Esophagus muscularis mucosa (tissue), 4 donors: Measurements from ENCODE around the gene MTHFS. TPM values are rescaled to one million over a fixed set of nuclear protein-coding genes. Genes with fewer than 3 reads are reported as not detected.

ENCODE experiments used
- DNase-seq: peaks from one replicate; pipeline ENCODE4 v3.0.0-alpha.2; 2017; ENCODE audit errors: extremely low spot score
- H3K27ac ChIP-seq, 4 donors: fragments of 200-600 bp; sonication (generic); replicated peaks in 1 of 4; 1 replicate in 3 of 4; 2 replicates in 1 of 4; pipeline ENCODE4 v1.5.1; 2016 to 2019; ENCODE audit warnings: mild to moderate bottlenecking in 1 of 4
- H3K27me3 ChIP-seq, 4 donors: fragments of 200-600 bp; sonication (generic); one replicate each; pipeline versions ENCODE4 v1.5.1 to v1.6.0; 2016 to 2019
- H3K36me3 ChIP-seq, 4 donors: fragments of 200-600 bp; sonication (generic); one replicate each; pipeline ENCODE4 v1.5.1; 2016 to 2019
- H3K4me1 ChIP-seq, 4 donors: fragments of 200-600 bp; sonication (generic); one replicate each; pipeline ENCODE4 v1.5.1; 2016 to 2019
- H3K4me3 ChIP-seq, 4 donors: fragments of 200-600 bp; sonication (generic); 1 replicate in 2 of 4; 2 replicates in 2 of 4; pipeline ENCODE4 v1.5.1; 2016 to 2019; ENCODE audit warnings: mild to moderate bottlenecking in 4 of 4, moderate library complexity in 1 of 4
- H3K9me3 ChIP-seq, 4 donors: fragments of 200-600 bp; sonication (generic); 1 replicate in 3 of 4; 2 replicates in 1 of 4; pipeline ENCODE4 v1.5.1; 2016 to 2019
- CTCF ChIP-seq, 3 experiments: fragments of 200-600 bp in 2 of 3; fragments of 450-650 bp in 1 of 3; sonication (generic) in 2 of 3; IDR thresholded peaks; one replicate each; pipeline ENCODE4 v1.5.1; 2017 to 2019; ENCODE audit warnings: antibody characterized with exemption in 3 of 3, mild to moderate bottlenecking in 2 of 3, moderate library complexity in 1 of 3
- EP300 ChIP-seq: sonication (generic); formaldehyde crosslinking; IDR thresholded peaks from one replicate; pipeline ENCODE4 v1.6.1; 2017; ENCODE audit warnings: antibody characterized with exemption
- POLR2A ChIP-seq: fragments of 450-650 bp; IDR thresholded peaks from one replicate; pipeline ENCODE4 v1.6.1; 2017; ENCODE audit warnings: antibody characterized with exemption, moderate library complexity, mild to moderate bottlenecking, low read depth
- POLR2AphosphoS5 ChIP-seq, 2 donors: sonication (generic); formaldehyde crosslinking; IDR thresholded peaks; one replicate each; pipeline ENCODE4 v1.6.1; 2017; ENCODE audit warnings: antibody characterized with exemption in 2 of 2
- WGBS: methylation state at CpG from one replicate; pipeline ENCODE4 v1.1.5; 2018; 5-methylcytosine and 5-hydroxymethylcytosine counted together
- intact Hi-C: fragments of 100-400 bp; cut with DNase I; formaldehyde crosslinking; loops from one replicate; pipeline ENCODE4 v1.15.1; 2023
- total RNA-seq, 4 donors: library from RNA; depleted of rRNA; stranded (reverse); fragments of >200 nt; gene quantifications; one replicate each; pipeline versions ENCODE4 v1.1.0 to v1.2.1, GENCODE V29; 2016

The MTHFS gene
- total RNA-seq, 4 donors from 2014 or later = 8.8 to 21.2 (median 13.1) TPM

- Histone ChIP-seq H3K4me1 (no peaks in the 10 kb centered on the region), H3K4me3 (no peak overlapping the region), H3K9me3 (no peaks in the 10 kb centered on the region), H3K36me3 (peaks cover 0 to 28% (median 14%) of the 10 kb centered on the region in 4 donors), H3K27me3 (no peaks in the 10 kb centered on the region), H3K27ac (no peak overlapping the region)
- no peak for DNase-seq
- whole genome bisulfite sequencing = 93% methylated on average over 3 of the region's 3 CpGs
- intact Hi-C loops = no loop called here
- TF ChIP-seq POLR2A = no peak
- no peak for TF ChIP-seq POLR2AphosphoS5 (IDR thresholded peaks at IDR 0.05)
- no peak for TF ChIP-seq EP300
- TF ChIP-seq CTCF (IDR thresholded peaks at IDR 0.05) = no peak
Observed at GRCh38 chr15:79844221-79844620, 52.6 kb downstream of the MTHFS start.

- no peak for DNase-seq
- H3K4me1 ChIP-seq = no peaks in the 10 kb centered on the region
- intact Hi-C loops = no loop called here
- peaks cover 0 to 6% (median 0%) of the 10 kb centered on the region in 4 donors for H3K36me3 ChIP-seq
- TF ChIP-seq CTCF (IDR thresholded peaks at IDR 0.05) (no peak), POLR2A (no peak), EP300 (no peak), POLR2AphosphoS5 (IDR thresholded peaks at IDR 0.05) (no peak)
- H3K4me3 ChIP-seq = no peak overlapping the region
- no peaks in the 10 kb centered on the region for H3K27me3 ChIP-seq
- no peak overlapping the region for H3K27ac ChIP-seq
- no peaks in the 10 kb centered on the region for H3K9me3 ChIP-seq
Observed at GRCh38 chr15:79837846-79838245, 59.0 kb downstream of the MTHFS start.

- WGBS = 82% methylated on average over 4 of the region's 4 CpGs
- Histone ChIP-seq H3K9me3 (no peaks in the 10 kb centered on the region), H3K27ac (no peak overlapping the region), H3K36me3 (peaks cover 0 to 6% (median 0%) of the 10 kb centered on the region in 4 donors), H3K4me3 (no peak overlapping the region), H3K4me1 (no peaks in the 10 kb centered on the region), H3K27me3 (no peaks in the 10 kb centered on the region)
- TF ChIP-seq POLR2AphosphoS5 (IDR thresholded peaks at IDR 0.05) (no peak), POLR2A (no peak), EP300 (no peak), CTCF (IDR thresholded peaks at IDR 0.05) (no peak)
- intact Hi-C loops = no loop called here
- DNase-seq = no peak
Observed at GRCh38 chr15:79834495-79834894, 62.3 kb downstream of the MTHFS start.

GRCh38 chr15:79832367-79833120 lies 64.3 kb downstream of the MTHFS start:
- DNase-seq = no peak
- intact Hi-C loops = no loop called here
- TF ChIP-seq POLR2A = no peak
- no peak for TF ChIP-seq EP300
- TF ChIP-seq POLR2AphosphoS5 (IDR thresholded peaks at IDR 0.05) = no peak
- TF ChIP-seq CTCF (IDR thresholded peaks at IDR 0.05) = no peak
- H3K4me3 ChIP-seq = no peak overlapping the region
- H3K4me1 ChIP-seq = no peaks in the 10 kb centered on the region
- H3K36me3 ChIP-seq = no peaks in the 10 kb centered on the region
- H3K27ac ChIP-seq = no peak overlapping the region
- no peaks in the 10 kb centered on the region for H3K9me3 ChIP-seq
- WGBS = 92% methylated on average over 1 of the region's 1 CpG
- no peaks in the 10 kb centered on the region for H3K27me3 ChIP-seq

GRCh38 chr15:79831604-79832003 lies 65.2 kb downstream of the MTHFS start:
- DNase-seq = no peak
- intact Hi-C loops = no loop called here
- Histone ChIP-seq H3K27me3 (no peaks in the 10 kb centered on the region), H3K36me3 (no peaks in the 10 kb centered on the region), H3K4me1 (no peaks in the 10 kb centered on the region), H3K27ac (no peak overlapping the region), H3K9me3 (no peaks in the 10 kb centered on the region), H3K4me3 (no peak overlapping the region)
- WGBS = 96% methylated on average over 1 of the region's 1 CpG
- TF ChIP-seq POLR2AphosphoS5 (IDR thresholded peaks at IDR 0.05) = no peak
- no peak for TF ChIP-seq POLR2A
- no peak for TF ChIP-seq CTCF (IDR thresholded peaks at IDR 0.05)
- no peak for TF ChIP-seq EP300
